SK-MEL-5 (cell line): ENCODE measurements around the gene HNF1A. TPM values are rescaled to one million over a fixed set of nuclear protein-coding genes. Genes with fewer than 3 reads are reported as not detected.

Experiments
- DNase-seq: peaks from one replicate; pipeline ENCODE4 v3.0.0-alpha.2; 2016; ENCODE audit warnings: low read depth, low spot score
- in situ Hi-C: cut with HindIII; loops from 2 replicates; pipeline ENCODE4 v1.10.0; 2016; ENCODE audit warnings: low sequenced_read_pairs, high pct_unique_total_duplicates, low pct_unique_long_range_greater_than_20kb
- total RNA-seq: library from RNA; depleted of rRNA; stranded (reverse); fragments of >200 nt; shearing (Covaris generic); gene quantifications from 2 replicates; pipeline ENCODE4 v1.2.3, GENCODE V29; 2014

HNF1A gene
- total RNA-seq, 1 experiment from 2014 or later: not detected

DNA sequence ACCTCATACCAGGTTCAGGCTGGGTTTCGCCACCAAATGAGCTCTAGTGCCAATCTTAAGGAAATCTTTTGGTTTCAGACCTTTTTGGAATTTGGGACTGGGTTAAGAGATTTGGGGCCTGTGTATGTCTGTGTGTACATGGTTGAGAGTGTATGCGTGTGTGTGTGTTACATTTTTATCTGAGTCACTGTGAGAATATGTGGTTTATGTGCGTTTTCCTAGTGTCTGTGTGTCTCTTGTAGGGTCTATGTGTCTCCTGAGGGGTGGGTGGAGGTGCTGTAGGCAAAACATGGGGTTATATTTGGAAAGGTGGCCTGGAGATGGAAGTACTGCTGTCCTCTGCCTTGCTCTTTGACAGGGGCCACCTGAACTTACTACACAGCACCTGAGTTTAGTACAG, 20.1 kb downstream of the HNF1A start:
- in situ Hi-C loops: no loop called here
- DNase-seq: no peak

DNA sequence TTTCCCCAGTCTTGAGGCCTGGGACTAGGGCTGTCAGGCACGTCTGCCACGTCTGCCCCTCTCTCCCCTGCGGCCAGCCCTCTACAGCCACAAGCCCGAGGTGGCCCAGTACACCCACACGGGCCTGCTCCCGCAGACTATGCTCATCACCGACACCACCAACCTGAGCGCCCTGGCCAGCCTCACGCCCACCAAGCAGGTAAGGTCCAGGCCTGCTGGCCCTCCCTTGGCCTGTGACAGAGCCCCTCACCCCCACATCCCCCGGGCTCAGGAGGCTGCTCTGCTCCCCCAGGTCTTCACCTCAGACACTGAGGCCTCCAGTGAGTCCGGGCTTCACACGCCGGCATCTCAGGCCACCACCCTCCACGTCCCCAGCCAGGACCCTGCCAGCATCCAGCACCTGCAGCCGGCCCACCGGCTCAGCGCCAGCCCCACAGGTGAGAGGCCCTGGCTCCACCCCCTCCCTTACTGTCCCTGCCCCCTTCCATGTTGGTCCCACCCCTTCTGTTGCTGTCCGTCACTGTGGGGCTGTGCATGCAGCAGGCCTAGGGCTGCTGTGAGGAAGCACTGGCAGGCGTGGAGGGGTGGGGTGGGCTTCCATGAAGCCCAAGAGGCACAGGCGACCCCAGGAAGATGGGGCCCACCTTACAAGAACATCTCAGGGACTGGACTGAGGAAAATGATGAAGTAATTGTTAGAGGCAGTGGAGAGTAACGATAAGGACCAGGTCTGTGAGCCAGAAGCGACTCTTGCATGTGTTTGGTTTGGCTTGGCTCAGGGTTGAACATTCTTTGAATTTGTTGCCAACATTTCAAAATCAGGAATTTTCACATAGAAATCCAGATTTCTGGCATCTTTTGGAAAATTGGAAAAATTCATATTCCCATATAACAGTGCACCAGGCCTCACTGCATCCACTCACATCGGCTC, 21.1 kb downstream of the HNF1A start:
- in situ Hi-C loops: no loop called here
- DNase-seq: no peak

DNA sequence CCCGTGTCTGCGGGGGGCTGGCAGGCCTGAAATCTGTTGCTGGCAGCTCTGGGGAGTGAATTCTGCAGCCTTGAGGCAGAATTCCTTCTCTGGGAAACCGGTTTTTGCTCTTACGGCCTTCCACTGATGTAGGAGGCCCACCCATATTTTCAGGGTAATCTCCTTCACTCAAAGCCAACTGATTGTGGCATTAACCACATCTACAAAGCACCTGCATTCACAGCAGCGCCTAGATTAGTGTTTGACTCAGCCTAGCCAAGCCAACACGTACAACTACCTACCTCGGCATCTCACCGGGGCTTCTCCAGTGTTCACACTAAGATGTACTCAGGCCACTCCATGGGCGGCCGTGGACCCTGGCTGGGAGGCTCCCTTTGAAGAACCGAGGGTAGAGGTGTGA, 22.2 kb downstream of the HNF1A start:
- in situ Hi-C loops: no loop called here
- no peak for DNase-seq

DNA sequence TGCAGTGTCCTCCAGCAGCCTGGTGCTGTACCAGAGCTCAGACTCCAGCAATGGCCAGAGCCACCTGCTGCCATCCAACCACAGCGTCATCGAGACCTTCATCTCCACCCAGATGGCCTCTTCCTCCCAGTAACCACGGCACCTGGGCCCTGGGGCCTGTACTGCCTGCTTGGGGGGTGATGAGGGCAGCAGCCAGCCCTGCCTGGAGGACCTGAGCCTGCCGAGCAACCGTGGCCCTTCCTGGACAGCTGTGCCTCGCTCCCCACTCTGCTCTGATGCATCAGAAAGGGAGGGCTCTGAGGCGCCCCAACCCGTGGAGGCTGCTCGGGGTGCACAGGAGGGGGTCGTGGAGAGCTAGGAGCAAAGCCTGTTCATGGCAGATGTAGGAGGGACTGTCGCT, 22.7 kb downstream of the HNF1A start:
- DNase-seq: no peak
- in situ Hi-C loops: no loop called here

DNA sequence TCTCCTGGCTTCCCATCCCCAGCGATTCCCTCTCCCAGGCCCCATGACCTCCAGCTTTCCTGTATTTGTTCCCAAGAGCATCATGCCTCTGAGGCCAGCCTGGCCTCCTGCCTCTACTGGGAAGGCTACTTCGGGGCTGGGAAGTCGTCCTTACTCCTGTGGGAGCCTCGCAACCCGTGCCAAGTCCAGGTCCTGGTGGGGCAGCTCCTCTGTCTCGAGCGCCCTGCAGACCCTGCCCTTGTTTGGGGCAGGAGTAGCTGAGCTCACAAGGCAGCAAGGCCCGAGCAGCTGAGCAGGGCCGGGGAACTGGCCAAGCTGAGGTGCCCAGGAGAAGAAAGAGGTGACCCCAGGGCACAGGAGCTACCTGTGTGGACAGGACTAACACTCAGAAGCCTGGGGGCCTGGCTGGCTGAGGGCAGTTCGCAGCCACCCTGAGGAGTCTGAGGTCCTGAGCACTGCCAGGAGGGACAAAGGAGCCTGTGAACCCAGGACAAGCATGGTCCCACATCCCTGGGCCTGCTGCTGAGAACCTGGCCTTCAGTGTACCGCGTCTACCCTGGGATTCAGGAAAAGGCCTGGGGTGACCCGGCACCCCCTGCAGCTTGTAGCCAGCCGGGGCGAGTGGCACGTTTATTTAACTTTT, 23.6 kb downstream of the HNF1A start:
- in situ Hi-C loops: no loop called here

DNA sequence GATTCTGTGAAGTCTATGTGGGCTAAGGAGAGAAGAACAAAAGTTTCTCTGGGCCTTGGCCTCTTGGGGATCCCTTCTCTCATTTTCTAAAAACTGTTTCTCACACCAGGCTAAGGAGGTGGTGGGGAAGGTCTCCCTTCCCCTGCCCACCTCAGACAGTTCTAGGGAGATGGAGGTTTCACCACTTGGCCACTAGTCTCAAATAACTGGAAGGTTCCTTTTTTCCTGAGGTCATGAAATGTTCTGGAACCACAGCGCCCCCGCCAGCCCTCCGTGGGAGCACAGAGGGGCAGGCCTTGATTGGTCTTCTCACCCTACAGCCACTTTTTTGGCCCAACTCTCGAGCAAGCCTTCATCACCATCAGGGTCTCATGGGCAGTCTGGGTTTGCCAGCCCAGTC, 25.3 kb downstream of the HNF1A start:
- peak; percentile 64 for DNase-seq
- in situ Hi-C loops: no loop called here

More for the DNA sequence above, 23.6 kb downstream of the HNF1A start:
- DNase-seq: no peak

DNA sequence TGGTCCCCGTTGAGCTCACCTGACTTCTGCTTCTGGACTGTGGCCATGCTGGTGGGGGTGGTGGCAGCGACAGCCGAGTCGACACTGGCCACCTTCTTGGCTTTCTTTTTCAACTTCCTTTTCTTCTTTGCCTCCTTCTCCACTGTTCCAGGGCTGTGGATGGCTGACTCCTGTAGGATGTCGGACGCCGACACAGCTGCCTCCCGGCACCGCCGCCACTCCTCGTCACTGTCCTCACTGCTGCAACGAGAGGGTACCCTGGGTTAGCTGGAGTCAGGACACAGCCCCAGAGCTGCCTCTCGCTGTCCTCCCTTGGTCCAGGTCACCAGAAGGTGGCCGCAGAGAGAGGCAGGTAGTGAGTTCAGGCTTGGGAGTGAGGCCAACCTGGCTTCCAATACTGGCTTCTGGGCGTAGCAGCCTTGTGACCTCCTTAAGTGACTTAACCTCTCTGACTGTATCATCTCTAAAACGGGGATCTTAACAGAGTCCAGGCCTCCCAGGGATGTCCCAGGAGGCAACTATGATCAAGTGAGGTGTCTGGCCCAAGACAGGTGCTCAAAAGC, 26.0 kb downstream of the HNF1A start:
- DNase-seq: no peak
- in situ Hi-C loops: no loop called here

DNA sequence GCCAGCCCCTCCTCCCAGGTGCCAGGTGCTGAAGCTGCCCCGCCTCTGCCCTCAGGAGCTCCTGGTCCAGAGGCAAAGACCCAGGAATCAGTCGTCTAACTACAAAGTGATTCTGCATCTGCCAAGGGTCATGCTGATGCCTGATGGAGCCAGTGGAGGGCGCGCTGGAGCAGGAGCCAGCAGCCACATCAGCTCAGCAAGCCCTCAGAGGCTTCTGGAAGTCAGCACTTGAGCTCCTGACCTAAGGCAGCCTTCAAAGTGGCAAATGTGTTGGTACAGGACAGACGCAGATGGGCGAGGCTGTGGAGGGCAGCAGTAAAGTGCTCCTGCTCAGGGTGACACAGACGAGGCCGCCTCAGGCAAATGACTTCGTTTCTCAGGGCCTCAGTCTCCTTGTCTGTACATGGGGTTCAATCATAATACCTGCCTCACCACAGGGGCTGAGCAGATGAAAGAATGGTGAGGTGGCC, 27.0 kb downstream of the HNF1A start:
- DNase-seq: peak; percentile 80
- in situ Hi-C loops: no loop called here

DNA sequence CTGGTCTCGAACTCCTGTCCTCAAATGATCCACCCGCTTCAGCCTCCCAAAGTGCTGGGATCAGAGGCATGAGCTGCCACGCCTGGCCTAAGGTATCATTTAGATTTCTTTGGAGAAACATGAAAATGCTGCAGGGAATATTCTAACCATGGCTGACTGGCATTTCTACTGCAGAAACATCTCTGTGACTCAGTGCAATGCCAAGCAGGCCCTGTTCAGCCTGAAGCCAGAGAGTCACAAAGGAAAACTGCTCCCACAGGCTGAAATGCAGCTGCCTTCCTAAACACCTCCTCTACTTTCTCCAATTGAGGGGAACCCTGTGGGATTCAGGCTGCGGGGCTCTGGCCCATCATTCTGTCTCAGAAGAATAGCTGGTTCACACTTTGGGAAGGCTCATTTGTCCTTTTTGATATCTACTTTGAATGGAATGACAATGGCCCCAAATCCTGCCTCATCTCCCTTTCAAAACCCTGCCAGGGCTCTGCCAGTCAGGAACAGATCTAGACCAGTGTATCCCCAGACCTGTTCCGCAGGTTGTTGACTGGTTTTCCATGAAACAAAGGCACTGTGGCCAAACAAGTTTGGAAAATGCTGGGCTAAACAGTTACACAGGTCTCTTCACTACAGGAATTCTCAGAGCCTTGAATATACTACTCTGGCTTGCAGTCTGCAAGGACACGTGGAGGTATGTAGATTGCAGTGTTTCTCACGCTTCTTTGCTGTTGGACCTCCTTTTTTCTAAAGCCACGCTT, 30.2 kb downstream of the HNF1A start:
- in situ Hi-C loops: no loop called here
- no peak for DNase-seq

DNA sequence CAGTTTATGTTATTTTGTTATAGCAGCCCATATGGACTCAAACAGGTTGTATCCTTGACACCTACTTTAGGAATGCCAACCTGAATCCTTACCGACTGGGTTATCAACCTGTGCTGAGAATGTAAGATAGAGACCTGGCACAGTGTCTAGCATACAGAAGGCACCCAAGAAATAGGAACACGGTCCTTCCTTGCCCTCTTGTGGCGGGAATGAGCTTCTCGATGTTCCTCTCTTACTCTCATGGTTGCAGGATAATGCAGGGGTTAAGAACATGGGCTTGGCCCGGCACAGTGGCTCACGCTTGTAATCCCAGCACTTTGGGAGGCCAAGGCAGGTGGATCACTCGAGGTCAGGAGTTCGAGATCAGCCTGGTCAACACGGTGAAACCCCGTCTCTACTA, 31.4 kb downstream of the HNF1A start:
- peak; percentile 76 for DNase-seq
- in situ Hi-C loops: no loop called here

DNA sequence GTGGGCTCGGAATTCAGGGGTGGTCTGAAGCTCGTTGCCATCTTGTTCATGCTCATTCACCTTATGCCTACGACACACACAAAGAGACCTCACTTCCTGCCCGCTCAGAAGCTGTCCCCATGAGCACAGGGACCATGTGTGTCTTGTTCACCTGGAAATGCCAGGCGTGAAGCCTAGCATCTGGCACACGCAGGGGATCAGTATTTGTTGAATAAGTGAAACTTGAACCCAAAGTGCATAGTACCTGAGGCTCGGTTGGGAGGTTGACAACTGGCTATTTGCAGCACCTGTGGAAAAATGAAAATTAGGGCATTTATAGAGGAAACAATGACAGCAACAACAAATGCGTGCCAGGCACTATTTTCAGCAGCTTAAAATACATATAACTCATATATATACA, 32.5 kb downstream of the HNF1A start:
- in situ Hi-C loops: no loop called here
- DNase-seq: no peak

DNA sequence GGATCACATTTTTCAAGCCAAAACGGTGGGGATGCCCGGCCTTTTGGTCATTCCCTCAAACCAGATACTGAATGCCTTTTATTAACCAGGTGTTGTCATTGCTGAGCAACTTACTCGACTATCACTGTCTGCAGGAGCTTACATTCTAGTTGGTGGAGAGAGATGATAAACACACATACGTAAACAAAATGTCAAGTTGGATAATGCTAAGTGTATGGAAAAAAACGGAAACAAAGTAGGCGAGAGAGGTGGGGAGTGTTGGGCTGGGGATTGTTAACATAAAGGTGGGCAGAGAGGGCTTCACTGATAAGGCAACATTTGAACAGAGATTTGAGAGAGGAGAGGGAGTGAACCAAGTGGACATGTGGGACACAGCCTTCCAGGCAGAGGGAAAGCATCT, 33.5 kb downstream of the HNF1A start:
- in situ Hi-C loops: no loop called here

DNA sequence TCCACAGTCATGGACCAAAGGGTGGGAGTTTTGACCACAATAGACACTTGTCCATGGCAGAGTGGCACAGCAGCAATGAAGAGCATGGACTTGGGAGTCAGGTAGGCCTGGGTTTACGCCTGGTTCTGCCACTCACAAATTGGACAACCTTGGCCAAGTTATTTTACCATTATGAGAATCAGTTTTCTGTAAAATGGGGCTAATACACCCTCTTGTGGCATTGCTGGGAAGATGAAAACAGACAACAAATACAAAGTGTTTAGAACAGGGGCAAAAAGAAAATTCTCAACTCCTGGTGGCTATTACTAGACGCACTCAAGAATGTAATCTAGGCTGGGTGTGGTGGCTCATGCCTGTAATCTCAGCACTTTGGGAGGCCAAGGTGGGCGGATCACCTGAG, 35.4 kb downstream of the HNF1A start:
- in situ Hi-C loops: no loop called here
- DNase-seq: no peak

More for the DNA sequence above, 33.5 kb downstream of the HNF1A start:
- no peak for DNase-seq

DNA sequence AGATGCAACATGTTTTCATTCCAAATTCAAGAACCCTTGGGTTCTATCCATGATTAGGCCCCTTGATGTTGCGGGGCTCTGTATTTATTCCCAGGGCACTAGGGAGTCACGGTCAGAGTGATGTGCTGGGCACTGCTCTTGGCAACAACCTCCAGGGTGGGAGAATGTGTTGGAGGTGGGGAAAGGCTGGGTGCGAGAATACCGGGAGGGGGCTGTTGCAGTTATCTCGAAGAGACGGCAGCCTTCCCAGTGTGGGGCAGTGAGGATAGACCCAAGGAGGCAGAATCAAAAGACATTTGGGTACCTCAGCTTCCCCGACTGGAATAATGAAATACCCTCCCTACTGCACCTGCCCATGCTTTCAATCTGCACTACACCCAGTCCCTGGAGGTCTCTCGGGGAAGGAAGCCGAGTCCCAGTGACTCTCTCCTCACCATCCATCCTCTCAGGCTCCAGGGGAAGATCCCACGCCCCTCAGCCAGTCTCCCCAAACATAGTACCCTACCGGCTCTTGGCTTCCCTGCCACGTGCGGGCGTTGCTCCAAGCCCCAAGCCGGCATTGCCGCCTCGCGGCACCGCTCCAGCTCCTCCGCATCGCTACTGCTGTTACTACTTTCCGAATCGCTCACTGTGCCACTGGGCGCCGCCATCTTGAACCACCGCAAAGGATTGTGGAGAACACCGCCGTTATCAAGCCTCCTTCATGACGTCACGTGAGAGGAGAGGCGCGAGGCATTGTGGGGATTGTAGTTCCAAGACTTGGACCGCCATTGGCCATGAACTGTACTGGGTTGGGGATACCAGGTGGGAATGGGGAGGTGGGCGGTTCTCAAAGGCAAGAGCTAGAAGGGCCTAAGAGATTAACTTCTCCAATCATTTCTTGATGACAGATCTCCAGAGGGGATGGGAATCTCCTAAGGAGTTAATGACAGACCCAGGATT, 37.8 kb downstream of the HNF1A start, which contains the start of gene C12orf43:
TSS of gene C12orf43 (minus strand) at position 663 of the 942 bp plus-strand sequence. CDS start at position 650, 13 bp downstream.
- in situ Hi-C loops: no loop called here
- DNase-seq: peak; percentile 96

DNA sequence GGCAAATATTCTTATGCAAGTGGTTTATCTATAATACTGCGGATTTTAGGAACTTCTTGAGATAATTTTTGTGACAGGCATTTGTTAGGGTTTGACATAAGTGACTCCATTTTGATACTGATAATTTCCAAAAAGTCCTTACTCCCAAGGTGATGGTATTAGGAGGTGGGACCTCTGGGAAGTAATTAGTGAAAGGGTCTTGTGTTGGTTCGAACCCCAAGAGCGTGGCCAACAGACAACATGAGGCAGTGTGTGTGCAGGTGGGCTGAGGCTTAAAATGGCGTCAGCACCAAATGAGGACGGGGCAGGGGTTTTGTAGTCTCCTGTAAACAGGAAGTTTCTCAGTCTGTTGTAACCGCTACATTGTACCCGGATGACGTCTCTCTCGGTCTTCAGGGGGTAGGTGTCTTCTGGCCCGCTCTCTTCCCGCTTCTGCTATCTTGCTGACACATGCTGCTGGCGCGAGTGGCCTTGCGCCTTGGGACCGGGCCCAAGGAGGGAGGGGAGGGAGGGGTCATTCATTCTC, 39.7 kb downstream of the HNF1A start:
- DNase-seq: no peak
- in situ Hi-C loops: no loop called here

DNA sequence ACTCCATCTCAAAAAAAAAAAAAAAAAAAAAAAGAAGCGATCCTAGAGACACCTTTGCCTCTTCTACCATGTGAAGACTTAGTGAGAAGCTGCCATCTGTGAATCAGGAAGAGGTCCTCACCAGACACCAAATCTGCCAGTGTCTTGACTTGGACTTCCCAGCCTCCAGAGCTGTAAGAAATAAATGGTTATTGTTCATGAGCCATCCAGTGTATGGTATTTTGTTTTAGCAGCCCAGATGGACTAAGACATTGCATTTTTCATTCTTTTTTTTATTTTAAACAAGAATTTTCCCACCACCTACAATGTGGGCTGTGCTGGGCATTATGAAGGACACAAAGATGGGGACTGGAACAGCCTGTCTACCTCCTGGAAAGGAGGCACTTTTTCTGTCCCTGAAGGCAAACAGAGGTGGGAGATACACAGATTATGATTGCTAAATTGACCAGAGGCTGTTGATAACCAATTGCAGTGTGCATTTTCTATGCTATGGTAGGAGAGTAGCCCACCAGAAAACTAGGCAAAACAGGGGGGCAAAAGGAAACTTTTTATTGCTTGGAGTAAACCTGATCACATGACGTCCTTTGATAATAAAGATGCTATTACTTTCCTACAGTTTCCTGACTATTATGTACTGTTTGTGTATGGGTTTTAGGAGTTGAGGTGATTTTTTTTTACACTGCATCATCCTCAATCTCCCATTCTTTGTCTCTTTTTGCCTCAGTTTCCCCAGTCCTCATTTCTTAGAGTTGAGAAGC, 40.7 kb downstream of the HNF1A start:
- no peak for DNase-seq
- in situ Hi-C loops: no loop called here
